ENCODE measurements around the gene PHTF1.

The PHTF1 gene

DNA sequence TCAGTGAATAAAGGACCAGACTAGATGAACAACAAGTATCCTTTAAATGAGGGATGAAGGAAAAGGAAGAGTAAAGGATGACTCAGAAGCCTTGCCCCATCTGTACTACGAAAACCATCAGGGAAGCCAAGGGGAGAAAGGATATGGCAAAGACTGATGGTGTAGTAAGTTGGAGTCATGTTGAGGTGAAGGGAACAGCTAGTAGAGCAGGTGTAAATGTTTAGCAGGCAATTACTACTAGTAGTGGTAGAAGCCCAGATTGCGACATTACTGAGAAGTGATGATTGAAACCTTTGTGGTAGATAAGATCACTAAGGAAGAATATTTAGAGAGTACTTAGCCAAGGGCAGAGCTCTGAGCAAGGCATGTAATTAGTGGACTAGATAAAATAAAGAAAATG is 84.0 kb downstream of the PHTF1 start:
- no peak for DNase-seq (ENCODE audit: insufficient read length, low spot score)
- FAIRE-seq = no peak

DNA sequence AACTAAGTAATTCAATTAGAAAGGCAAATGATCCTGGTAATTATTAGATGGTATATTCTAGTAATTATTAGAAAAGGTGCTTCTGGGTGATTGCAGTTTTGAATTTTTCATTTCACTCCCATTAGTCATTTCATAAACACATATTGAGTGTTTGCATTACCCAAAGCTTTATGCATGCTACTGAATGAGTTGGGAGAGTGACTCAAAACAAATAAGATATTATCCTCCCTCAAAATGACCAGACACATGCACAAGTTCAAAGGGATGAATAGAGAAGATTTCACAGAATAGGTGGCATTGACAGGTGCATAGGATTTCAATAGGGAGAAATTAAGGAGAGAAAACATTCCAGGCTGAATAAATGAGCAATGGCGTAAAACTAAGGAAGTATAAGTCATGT is 84.7 kb downstream of the PHTF1 start:
- DNase-seq (ENCODE audit: insufficient read length, low spot score) = no peak

DNA sequence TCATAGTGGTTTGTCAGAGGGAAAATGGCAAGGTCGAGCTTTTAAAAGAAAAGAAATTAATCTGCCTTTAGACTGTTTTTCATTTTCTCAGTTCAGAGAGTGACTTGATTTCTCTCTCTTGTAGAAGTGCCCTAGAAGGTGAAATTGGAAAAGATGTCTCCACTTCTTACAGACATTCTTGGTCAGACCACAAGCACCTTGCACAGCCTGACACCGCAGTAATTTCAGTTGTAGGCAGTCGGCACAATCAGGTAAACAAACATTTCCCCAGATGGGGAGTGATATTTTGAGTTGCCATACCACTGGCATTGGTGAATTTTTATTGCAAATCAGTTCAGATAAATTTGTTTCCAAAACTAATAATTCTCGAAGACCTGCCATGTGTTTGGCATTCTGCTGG is 86.8 kb downstream of the PHTF1 start:
- FAIRE-seq (no peak), DNase-seq (ENCODE audit: insufficient read length, low spot score) (no peak)

More for the DNA sequence above, 84.7 kb downstream of the PHTF1 start:
- no peak for FAIRE-seq

DNA sequence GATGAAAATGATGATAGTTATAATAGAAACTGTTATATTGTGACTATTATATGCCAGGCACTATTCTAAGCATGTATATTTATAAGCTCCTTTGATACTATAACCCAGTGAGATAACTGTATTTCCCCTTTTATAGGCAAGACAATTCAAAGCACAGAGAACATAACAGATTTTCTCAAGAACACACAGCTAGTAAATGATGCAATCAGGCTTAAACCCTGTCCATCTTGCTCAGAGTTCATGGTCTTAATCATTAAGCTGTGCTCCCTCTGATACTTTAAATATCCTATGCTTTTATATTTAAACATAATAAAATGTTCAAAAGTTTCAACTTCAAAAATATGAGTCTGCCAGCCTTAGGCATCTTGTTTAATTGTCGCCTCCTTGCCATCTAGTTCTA is 88.6 kb downstream of the PHTF1 start:
- FAIRE-seq (no peak), DNase-seq (ENCODE audit: insufficient read length, low spot score) (no peak)

DNA sequence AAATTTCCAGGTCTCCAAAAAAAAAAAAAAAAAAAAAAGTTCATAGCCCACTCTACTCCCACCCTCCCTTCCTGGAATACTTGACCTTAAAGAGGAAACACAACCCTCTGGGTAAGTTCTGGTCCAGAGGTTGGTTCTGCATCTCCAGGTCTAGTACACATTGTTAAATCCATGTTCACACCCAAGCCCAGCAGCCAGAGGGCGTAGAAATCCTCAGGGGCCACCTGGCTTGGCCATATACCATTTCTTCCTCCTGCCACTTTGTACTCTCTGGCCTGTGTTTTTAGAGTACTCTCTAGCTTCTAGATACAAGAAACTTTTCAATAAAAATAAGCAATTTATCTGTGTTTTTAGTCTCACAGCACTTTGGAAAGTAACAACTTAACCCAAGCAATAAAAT is 89.3 kb downstream of the PHTF1 start:
- DNase-seq (ENCODE audit: insufficient read length, low spot score) (no peak), FAIRE-seq (no peak)

DNA sequence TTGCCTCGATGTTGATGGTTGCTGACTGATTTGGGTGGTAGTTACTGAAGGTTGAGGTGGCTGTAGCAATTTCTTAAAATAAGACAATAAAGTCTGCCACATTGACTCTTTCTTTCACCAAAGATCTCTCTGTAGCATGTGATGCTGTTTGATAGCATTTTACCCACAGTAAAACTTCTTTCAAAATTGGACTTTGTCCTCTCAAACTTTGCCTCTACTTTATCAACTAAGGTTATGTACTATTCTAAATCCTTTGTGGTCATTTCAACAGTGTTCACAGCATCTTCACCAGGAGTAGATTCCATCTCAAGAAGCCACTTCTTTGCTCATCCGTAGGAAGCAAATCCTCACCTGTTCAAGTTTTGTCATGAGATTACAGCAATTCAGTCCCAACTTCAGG is 93.2 kb downstream of the PHTF1 start:
- FAIRE-seq = no peak
- no peak for DNase-seq (ENCODE audit: insufficient read length, low spot score)

DNA sequence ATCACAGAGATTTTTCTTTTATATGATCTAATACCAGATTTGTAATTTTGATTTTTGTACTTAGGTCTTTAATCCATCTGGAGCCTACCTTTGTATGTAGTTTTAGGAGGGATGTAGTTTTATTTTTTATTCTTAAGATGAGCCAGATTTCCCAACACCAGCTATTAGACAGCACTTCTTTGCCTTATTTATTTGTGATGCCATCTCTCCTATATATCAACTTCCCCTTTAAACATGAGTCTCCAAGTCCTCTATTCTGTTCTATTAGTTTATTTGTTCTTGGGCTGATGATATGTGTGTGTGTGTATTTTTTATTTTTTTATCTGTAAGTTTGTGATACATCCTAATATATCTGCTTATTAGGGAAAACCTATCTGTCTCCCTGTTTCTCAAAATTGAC is 94.2 kb downstream of the PHTF1 start:
- DNase-seq (ENCODE audit: insufficient read length, low spot score) (no peak), FAIRE-seq (no peak)

DNA sequence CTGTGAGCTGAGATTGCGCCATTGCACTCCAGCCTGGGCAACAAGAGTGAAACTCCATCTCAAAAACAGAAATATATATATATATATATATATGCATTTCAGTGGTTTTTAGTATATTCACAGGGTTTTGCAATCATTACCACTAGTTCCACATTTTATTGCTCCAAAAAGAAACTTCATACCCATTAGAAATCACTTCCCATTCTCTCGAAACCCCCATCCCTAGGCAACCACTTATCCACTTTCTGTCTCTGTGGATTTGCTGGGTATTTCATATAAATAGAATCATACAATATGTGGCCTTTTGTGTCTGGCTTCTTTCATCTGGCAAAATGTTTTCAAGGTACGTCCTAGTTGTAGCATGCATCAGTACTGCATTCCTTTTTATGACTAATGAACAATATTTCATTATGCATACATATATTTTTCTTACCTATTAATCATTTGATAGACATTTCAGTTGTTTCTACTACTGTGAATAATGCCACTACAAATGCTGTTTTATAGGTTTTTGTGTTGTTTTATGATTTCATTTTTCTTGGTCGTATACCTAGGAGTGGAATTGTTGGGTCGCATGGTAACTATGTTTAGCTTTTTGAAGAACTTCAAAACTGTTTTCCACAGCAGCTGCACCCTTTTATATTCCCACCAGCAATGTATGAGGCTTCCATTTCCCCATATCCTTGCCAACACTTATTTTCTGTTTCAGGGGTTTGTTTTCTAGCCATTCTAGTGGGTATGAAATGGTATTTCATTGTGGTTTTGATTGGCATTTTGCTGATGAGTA is 95.9 kb downstream of the PHTF1 start:
- FAIRE-seq = no peak
- no peak for DNase-seq (ENCODE audit: insufficient read length, low spot score)

DNA sequence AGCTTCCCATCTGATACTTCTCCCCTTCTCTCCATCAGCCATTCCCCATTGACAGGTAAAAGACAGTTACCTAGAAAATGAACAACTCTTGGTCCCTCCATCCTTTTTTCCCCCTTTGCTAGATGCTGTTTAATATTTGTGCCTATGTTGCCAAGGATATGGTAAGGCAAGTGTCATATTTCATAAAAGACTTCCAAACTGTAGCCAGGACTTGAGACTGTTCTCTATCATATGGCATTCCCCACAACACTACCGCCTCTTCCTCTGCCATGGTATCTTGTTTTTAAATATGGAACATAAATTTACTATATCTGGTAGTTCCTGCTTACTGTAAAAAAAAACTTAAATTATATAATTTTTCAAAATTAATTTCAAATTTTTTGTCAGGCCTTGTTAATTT is 97.2 kb downstream of the PHTF1 start:
- FAIRE-seq (no peak), DNase-seq (ENCODE audit: insufficient read length, low spot score) (no peak)

DNA sequence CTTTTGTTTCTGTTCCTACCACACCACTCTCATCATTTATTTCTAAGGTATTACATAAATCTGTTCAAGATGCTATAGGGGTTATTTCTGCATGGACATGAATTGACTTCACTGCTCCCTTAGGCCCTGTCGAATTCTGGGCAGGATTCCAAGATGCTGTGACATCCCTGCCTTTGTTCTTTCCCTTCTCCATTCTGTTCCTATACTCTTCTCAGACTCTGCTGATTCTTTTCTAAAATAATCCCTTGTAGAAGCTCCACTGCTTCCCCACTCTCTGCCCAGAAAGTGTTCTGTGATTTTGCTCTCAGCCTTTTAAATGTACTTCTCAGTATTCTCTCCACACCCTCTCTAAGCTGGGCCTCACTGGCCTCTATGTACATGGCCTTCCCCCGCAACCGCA is 99.2 kb downstream of the PHTF1 start:
- FAIRE-seq = no peak
- DNase-seq (ENCODE audit: insufficient read length, low spot score) = no peak

DNA sequence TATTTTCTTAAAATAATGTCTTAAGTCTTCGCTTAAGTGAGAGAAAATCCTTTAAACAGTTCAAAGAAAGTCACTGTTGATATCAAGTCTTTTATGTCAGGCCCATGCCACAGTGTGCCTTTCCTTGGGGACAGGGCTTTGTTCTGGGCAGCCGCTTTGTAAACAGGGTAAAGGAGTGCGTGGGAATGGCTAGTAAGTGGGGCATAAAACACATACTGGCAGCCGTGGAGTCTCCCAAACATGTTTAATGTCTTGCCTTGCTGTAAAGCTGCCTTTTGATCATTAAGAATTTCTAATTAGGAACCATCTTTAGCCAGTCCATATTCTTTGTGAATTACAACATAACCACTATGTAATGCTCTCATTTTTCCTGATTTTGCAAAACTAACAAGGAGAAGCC is 99.7 kb downstream of the PHTF1 start:
- no peak for FAIRE-seq
- DNase-seq (ENCODE audit: insufficient read length, low spot score) = no peak

DNA sequence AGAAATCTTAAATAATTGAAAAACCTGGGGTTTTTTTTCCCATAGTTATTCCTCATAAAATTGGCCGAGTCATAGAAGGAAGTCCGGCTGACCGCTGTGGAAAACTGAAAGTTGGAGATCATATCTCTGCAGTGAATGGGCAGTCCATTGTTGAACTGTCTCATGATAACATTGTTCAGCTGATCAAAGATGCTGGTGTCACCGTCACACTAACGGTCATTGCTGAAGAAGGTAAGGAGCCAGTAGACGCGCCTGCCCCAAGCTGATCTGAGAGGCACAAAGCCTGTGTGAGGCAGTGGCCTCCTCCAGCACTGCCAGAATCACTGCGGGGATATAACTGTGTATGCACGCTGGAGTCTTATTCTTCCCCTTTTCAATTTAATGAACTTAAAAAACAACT is 100.3 kb downstream of the PHTF1 start:
- no peak for DNase-seq (ENCODE audit: insufficient read length, low spot score)
- no peak for FAIRE-seq

DNA sequence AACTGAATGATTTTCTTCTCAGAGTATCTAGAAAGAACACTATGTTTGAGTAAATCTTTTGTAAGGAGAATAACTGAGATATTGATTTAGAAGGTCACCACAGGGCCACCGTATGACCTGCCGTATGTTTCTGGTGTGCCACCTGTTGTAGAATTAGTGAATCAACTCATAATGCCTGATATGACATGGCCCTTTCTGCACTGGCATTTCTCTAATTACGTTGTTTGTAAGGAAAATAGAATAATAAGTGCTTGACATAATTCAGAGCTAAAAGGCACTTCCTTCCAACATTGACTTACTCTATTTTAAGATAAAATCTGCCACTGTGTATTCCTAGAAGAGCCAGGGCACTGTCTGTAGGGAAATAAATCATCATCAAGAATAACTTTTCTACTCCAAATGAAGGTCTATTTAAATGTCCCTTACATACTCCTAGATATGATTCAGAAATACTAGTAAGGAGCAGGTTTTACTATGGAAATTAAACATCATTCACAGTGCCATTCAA is 101.7 kb downstream of the PHTF1 start:
- DNase-seq (ENCODE audit: insufficient read length, low spot score) (no peak), FAIRE-seq (no peak)

DNA sequence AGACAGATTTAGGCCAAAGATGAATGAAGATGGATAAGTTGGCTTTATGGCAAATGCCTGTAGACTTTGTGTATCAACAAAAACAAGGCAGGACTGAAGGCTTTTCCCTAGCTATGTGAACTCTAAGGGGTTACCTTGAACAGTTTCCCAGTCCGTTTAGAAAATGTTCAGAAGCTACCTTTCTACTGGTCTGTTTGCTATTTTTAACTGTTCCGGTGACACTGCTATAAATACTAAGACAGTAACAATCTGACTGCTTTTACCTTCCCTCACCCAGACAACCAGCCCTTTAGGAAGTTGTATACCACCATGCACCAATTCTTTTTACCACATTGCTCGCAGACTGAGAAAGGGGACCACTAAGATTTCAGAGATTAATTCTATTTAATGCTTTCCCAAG is 102.2 kb downstream of the PHTF1 start:
- FAIRE-seq = no peak

DNA sequence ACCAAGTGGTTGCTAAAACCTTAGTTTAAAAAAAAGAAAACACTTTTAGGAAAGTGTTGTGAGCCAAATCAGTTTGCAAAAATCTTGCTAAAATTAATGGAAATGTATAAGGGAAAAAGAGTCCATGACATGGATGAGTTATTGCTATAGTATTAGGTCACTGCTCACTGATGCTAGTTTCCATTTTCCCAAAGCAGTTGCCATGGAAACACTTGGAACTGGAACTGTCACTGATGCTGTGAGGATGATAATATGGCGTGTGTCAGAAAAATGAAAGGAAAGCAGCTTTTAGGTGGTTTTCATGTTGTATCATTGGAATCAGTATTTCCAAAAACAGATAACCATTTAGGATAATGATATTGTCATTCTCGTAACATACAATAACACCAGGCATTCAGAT is 104.4 kb downstream of the PHTF1 start:
- DNase-seq (ENCODE audit: insufficient read length, low spot score) = no peak
- no peak for FAIRE-seq

More for the DNA sequence above, 102.2 kb downstream of the PHTF1 start:
- DNase-seq (ENCODE audit: insufficient read length, low spot score) = no peak

DNA sequence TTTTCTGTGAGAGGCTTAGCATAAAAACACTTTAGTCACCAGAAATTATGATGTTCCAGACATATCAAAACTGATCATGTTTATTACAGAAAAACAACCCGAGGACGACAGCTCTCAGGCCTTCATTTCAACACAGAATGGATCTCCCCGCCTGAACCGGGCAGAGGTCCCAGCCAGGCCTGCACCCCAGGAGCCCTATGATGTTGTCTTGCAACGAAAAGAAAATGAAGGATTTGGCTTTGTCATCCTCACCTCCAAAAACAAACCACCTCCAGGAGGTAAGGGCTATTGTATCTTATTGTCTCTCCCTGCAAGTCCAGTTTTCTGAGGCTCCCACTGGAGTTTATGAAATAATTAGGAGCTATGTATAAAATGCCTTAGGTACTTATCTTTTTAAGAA is 105.5 kb downstream of the PHTF1 start:
- DNase-seq (ENCODE audit: insufficient read length, low spot score) (no peak), FAIRE-seq (no peak)

DNA sequence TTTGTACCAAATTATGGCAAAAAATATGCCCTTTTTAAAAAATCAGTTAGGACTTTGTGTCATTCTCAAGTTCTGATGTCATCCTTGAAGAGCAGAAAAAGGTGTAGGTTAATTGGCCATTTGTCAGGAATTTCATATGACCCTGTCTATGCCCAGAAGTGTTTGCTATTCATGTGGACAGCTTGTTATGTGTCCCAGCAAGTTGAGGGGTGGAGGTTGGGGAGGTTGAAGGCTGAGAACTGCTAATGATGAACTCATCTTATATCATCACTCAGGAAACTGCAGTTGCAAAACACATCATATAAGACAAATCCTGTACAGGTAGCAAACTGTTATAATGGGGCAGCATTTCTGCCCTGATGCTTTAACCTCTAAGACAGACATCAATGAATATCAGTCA is 106.5 kb downstream of the PHTF1 start:
- FAIRE-seq = no peak
- DNase-seq (ENCODE audit: insufficient read length, low spot score) = no peak

DNA sequence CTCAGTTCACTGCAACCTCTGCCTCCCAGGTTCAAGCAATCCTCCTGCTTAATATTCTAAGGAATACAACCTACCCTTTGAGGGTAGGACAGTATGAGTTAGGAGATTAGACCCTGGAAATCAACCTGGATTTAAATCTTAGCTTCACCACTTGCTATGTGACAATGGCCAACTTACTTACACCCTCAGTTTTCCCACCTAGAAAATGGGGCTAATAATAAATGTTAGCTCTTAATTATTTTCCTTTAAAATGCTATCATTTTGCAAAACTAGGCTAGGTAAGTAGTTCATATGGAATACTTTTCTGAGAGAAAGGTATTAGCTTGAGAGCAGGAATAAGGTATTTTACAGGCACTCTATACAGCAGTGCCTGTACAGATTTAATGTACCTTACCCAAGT is 110.8 kb downstream of the PHTF1 start:
- DNase-seq (ENCODE audit: insufficient read length, low spot score) (no peak), FAIRE-seq (no peak)

DNA sequence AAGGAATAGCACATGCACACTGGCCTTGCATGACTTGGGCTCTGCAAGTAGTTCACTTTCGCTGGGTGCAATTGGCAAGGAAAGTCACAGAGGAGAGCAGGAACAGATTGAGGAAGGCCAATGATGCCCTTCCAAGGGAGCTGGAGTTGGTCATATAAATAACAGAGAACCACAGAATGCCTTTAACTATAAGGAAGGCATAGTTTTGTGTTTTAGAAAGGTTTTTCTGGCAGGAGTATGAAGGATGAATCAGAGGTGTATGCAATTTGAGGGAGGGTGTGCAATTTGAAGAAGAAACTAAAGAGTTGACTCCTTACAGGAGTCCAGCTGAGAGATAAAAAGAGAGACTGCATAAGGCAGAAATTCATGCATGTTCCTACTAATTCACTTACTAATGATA is 112.1 kb downstream of the PHTF1 start:
- no peak for DNase-seq (ENCODE audit: insufficient read length, low spot score)
- no peak for FAIRE-seq
